WI38 (cell line): ENCODE results near the gene CHRNA1.

ENCODE experiments used
- H3K4me3 ChIP-seq: 2 replicates; pipeline ENCODE4 v1.5.1; 2011; ENCODE audit warnings: low read depth, mild to moderate bottlenecking, control low read depth, low read length
- CTCF ChIP-seq: IDR thresholded peaks from 2 replicates; pipeline ENCODE4 v1.5.1; 2012; ENCODE audit warnings: low read depth, mild to moderate bottlenecking, control low read depth, low read length

Gene CHRNA1

GRCh38 chr2:174781996-174782395 lies 17.7 kb upstream of the CHRNA1 start:
- no peak for TF ChIP-seq CTCF
- no peak overlapping the region for H3K4me3 ChIP-seq

GRCh38 chr2:174781298-174781697 lies 17.0 kb upstream of the CHRNA1 start:
- no peak for TF ChIP-seq CTCF
- H3K4me3 ChIP-seq = no peak overlapping the region

DNA sequence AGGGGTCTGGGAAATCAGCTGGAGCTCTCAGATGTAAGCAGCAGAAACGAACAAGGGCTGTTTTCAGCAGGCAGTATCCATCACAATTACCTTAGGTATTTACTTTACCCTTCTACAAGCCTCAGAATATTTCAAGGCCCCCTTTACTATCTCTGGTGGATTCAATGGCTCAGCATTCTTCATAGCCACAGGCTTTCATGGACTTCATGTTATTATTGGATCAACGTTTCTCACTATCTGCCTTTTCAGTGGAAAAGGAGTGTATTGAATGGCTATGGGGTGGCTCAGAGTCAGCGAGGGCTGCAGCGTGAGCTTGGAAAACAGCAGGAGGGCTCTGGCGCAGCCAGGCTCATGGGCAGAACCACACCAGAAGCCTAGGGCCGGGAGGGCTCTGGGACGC lies 16.6 kb upstream of the CHRNA1 start:
- no peak for TF ChIP-seq CTCF
- no peak overlapping the region for H3K4me3 ChIP-seq

- no peak for TF ChIP-seq CTCF
- no peak overlapping the region for H3K4me3 ChIP-seq
Measured at GRCh38 chr2:174780191-174780840, 16.0 kb upstream of the CHRNA1 start.

DNA sequence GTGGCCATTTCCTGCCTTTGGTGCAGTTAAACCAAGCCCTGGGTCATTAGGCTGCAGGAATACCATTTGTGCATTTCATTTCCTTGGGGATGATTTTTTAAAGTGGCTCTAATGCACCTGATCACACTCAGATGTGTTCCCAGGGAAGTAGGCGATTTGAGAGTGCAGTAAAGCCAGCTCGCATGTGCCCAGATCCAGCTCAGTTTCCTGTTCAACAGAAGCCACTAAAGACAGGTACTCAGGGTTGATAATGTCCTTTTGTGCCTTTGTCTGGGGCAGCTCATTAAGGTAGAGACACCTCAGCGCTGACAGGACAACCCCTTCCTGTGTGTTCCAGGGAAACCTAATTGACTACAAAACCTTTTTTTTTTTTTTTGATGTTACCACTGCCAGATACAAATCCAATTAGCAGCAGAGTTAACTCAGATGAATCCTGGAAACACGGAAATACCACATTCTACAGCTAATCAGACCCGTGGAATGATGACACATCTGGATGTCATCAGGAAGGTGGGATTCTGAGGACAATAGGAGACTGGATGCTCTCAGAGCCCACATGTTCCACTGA lies 15.2 kb upstream of the CHRNA1 start:
- no peak for TF ChIP-seq CTCF

DNA sequence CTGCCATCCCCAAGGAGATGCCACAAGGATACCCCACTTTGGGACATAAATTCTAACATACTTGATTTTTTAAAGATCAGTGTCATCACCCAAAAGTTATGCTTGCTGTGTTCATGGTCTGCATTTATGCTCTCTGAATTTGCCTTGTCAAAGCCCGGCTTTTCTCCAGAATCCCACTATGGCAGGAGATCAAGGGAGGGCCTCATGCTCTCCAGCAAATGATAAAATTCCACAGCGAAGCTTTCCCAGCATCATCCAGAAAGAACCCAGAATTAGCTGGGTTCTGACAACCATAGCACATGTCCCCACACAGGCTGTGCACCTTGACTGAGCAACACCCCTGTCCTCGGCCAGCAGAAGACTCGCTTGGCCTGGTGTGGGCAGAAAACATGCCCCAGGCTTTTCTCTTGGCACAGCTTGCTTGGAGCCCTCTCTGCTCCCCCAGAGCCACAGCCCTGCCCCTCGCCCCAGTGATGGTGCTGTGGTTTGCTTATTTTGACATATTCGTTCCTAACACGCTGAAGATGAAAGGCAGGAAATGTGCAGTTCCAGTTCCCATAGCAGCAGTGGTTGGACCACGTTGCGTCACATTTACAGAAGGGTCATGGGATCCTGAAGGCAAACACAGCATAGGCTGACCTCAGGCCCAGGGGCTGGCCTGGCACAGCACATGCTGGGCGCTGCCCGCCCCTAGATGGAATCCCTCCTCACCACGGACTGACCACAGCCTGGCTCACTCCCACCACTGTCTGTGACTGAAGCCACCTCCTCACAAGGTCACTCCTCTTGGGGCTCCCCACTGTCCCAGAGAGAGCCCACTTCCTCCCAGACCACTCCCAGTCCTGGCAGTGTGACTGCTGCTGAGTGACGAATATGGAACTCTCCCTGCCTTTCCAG lies 14.1 kb upstream of the CHRNA1 start:
- H3K4me3 ChIP-seq = no peak overlapping the region
- no peak for TF ChIP-seq CTCF

More for the DNA sequence above, 15.2 kb upstream of the CHRNA1 start:
- H3K4me3 ChIP-seq = no peak overlapping the region
